CD4-positive, alpha-beta memory T cell (primary cell): ENCODE results near the gene ETV6. TPM values are rescaled to one million over a fixed set of nuclear protein-coding genes. Genes with fewer than 3 reads are reported as not detected.

ENCODE experiments used
- CTCF ChIA-PET: fragments of 350-600 bp; sonication (Branson Sonifier 250); formaldehyde crosslinking; loops from one replicate; lab custom pipeline; 2021; ENCODE audit warnings: inconsistent platforms; ENCODE audit not compliant: partially characterized antibody; lab: Charles Lee
- POLR2A ChIA-PET: fragments of 350-600 bp; sonication (Branson Sonifier 250); formaldehyde crosslinking; loops from one replicate; lab custom pipeline; 2021; ENCODE audit not compliant: partially characterized antibody; lab: Charles Lee
- DNase-seq, 5 donors: peaks; one replicate each; pipeline versions ENCODE4 v3.0.0 to v3.0.0-alpha.2; 2020 to 2022; ENCODE audit warnings: mixed read lengths in 1 of 5
- H3K27ac ChIP-seq: one replicate; pipeline ENCODE4 v1.7.0; 2013; ENCODE audit warnings: low read depth, low read length
- H3K27me3 ChIP-seq: 2 replicates; pipeline ENCODE4 v1.7.0; 2013; ENCODE audit warnings: mild to moderate bottlenecking, low read length, moderate library complexity; ENCODE audit not compliant: insufficient read depth
- H3K36me3 ChIP-seq: 2 replicates; pipeline ENCODE4 v1.7.0; 2013; ENCODE audit warnings: mild to moderate bottlenecking, low read length, moderate library complexity; ENCODE audit not compliant: insufficient read depth
- H3K4me1 ChIP-seq: 2 replicates; pipeline ENCODE4 v1.7.0; 2013; ENCODE audit warnings: mild to moderate bottlenecking, low read length, moderate library complexity; ENCODE audit not compliant: insufficient read depth
- H3K4me3 ChIP-seq, 2 donors: one replicate each; pipeline ENCODE4 v1.7.0; 2013; ENCODE audit warnings: low read length in 2 of 2, mild to moderate bottlenecking in 1 of 2
- H3K9me3 ChIP-seq, 2 donors: one replicate each; pipeline ENCODE4 v1.7.0; 2013; ENCODE audit warnings: low read length in 2 of 2, control low read depth in 1 of 2; ENCODE audit not compliant: control insufficient read depth in 1 of 2
- H3K27ac Mint-ChIP-seq, 7 donors: one replicate each; pipeline ENCODE4 v1.8.0; 2020 to 2021; ENCODE audit warnings: mixed read lengths in 7 of 7, mild to moderate bottlenecking in 6 of 7, inconsistent platforms in 3 of 7, moderate library complexity in 3 of 7
- H3K27me3 Mint-ChIP-seq, 2 donors: one replicate each; pipeline ENCODE4 v1.8.0; 2020 to 2021; ENCODE audit warnings: mixed read lengths in 2 of 2
- H3K36me3 Mint-ChIP-seq, 2 donors: one replicate each; pipeline ENCODE4 v1.8.0; 2020 to 2021; ENCODE audit warnings: mixed read lengths in 2 of 2, inconsistent platforms in 1 of 2, mild to moderate bottlenecking in 1 of 2
- H3K4me1 Mint-ChIP-seq, 4 donors: one replicate each; pipeline ENCODE4 v1.8.0; 2020 to 2021; ENCODE audit warnings: mixed read lengths in 4 of 4, mild to moderate bottlenecking in 1 of 4
- H3K4me3 Mint-ChIP-seq, 8 donors: one replicate each; pipeline ENCODE4 v1.8.0; 2020 to 2021; ENCODE audit warnings: mixed read lengths in 8 of 8, mild to moderate bottlenecking in 7 of 8, moderate library complexity in 6 of 8, inconsistent platforms in 3 of 8
- H3K9me3 Mint-ChIP-seq, 8 donors: one replicate each; pipeline ENCODE4 v1.8.0; 2020 to 2021; ENCODE audit warnings: mixed read lengths in 8 of 8, mild to moderate bottlenecking in 5 of 8, inconsistent platforms in 3 of 8, moderate library complexity in 1 of 8
- intact Hi-C: fragments of 100-400 bp; cut with micrococcal nuclease; formaldehyde crosslinking; loops from one replicate; pipeline ENCODE4 v1.15.1; 2023
- polyA plus RNA-seq, 2 donors: library from polyadenylated mRNA; unstranded; fragments of 300-500 nt; fragmentation: Illumina TruSeq; gene quantifications; one replicate each; pipeline ENCODE4 v1.2.3, GENCODE V29; 2021
- total RNA-seq, 2 experiments: library from RNA; stranded (reverse); gene quantifications; one replicate each; pipeline ENCODE4 v1.2.3, GENCODE V29; 2021

The ETV6 gene
- total and polyA plus RNA-seq, 4 experiments from 2014 or later, result 3.3 to 43.9 (median 25.7) TPM

DNA sequence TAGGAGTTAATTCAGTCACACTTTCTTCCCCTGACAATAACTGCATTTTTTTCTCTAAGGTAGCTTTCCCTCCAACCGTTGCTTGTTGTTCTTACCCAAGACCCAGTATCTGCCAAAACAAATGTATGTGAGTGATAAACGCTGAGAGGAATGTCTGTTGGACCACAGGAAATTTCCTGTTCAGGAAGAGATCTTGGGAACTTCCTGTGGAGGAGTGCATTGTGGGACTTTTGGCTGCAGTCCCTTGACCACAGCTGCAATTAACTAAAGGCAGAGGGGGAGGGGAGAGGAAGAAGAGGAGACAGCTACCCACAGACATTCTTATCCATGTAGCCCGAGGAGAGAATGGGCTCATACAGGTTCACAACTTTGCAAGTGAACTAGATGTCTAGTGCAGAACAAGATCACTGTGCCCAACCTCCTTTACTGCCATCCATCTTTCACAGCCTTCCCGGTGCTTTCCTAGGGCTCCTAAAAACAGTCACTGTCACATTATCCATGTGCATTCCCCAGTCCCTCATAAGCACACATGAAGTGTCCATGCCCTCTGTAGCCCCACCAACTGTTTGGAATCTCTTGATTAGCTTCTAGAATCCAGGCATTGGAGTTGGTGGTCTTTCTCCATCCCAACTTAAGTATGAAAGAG is 149.5 kb downstream of the ETV6 start:
- DNase-seq, result no peak
- no peaks in the 10 kb centered on the region for H3K9me3 ChIP-seq
- intact Hi-C loops, result no loop called here
- POLR2A ChIA-PET, result interaction anchor here (1.1 kb wide), 1 partner anchor 9 kb away, joined by 3 read pairs; no protein-coding TSS in a partner anchor
- no peak overlapping the region for H3K4me3 ChIP-seq
- peaks cover 34% of the 10 kb centered on the region for H3K4me1 ChIP-seq
- Mint-ChIP-seq H3K4me1 (peaks cover 51 to 74% (median 57%) of the 10 kb centered on the region in 4 donors), H3K36me3 (peaks cover 2 to 8% of the 10 kb centered on the region in 2 donors), H3K9me3 (no peaks in the 10 kb centered on the region), H3K4me3 (peak overlapping the region in 6 of 8 donors; percentile 13 to 70 (median 37)), H3K27me3 (no peaks in the 10 kb centered on the region), H3K27ac (peak overlapping the region in 5 of 7 donors; percentile 31 to 62 (median 44))
- no peak overlapping the region for H3K27ac ChIP-seq
- H3K27me3 ChIP-seq, result no peaks in the 10 kb centered on the region
- CTCF ChIA-PET, result no interaction called here
- H3K36me3 ChIP-seq, result no peaks in the 10 kb centered on the region

DNA sequence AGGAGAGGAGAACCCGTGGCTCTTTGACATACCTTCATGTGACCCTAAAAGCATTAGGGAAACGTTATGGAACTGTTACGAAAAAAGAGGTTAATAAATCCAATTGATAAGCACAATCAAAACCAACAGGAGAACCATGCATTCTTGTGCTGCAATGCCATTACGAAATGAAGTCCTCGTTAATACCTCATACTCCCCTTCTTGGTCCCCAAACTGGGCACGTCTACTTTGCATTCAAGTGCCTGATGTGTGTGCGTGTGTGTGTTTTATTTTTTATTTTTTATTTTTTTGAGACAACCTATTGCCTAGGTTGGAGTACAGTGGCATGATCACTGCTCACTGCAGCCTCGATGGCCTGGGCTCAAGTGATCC is 150.0 kb downstream of the ETV6 start:
- H3K4me3 ChIP-seq, result no peak overlapping the region
- H3K27ac ChIP-seq, result no peak overlapping the region
- H3K9me3 ChIP-seq, result no peaks in the 10 kb centered on the region
- H3K27me3 ChIP-seq, result no peaks in the 10 kb centered on the region
- H3K4me1 Mint-ChIP-seq, result peaks cover 52 to 72% (median 62%) of the 10 kb centered on the region in 4 donors
- ChIA-PET POLR2A (no interaction called here), CTCF (interaction anchor here (1.9 kb wide), 1 partner anchor 234 kb away, joined by 6 read pairs; no protein-coding TSS in a partner anchor)
- intact Hi-C loops, result no loop called here
- no peak for DNase-seq
- no peak overlapping the region for H3K4me3 Mint-ChIP-seq
- no peaks in the 10 kb centered on the region for H3K9me3 Mint-ChIP-seq
- no peaks in the 10 kb centered on the region for H3K36me3 ChIP-seq
- H3K4me1 ChIP-seq, result peaks cover 34% of the 10 kb centered on the region
- no peaks in the 10 kb centered on the region for H3K27me3 Mint-ChIP-seq
- H3K36me3 Mint-ChIP-seq, result peaks cover 5 to 13% of the 10 kb centered on the region in 2 donors
- H3K27ac Mint-ChIP-seq, result peak overlapping the region in 1 of 7 donors; percentile 62

DNA sequence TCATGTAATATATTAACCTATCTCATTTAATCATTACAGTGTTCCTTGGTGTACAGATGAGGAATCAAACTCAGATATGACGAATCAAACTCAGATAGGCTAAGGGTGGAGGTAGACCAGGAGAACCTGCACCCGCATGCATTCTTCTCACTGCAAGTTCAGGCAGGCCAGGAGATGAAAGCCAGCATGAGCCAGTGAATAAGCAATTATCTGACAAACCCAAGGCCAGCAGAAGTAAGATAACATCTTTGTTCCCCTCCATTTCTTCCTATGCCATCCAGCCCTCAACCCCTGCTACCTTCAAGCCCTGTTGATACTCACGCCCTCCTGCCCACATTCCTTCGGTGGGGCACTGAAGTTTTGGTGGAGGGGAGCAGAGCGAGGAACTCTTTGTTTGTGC is 152.2 kb downstream of the ETV6 start:
- Histone ChIP-seq H3K9me3 (no peaks in the 10 kb centered on the region), H3K4me1 (peaks cover 31% of the 10 kb centered on the region), H3K4me3 (no peak overlapping the region), H3K27ac (no peak overlapping the region), H3K27me3 (no peaks in the 10 kb centered on the region), H3K36me3 (no peaks in the 10 kb centered on the region)
- ChIA-PET CTCF (interaction anchor here (1.5 to 1.9 kb wide), 2 partner anchors 9 to 232 kb away, joined by 6 read pairs; no protein-coding TSS in a partner anchor), POLR2A (no interaction called here)
- H3K4me1 Mint-ChIP-seq, result peaks cover 49 to 75% (median 65%) of the 10 kb centered on the region in 4 donors
- H3K9me3 Mint-ChIP-seq, result no peaks in the 10 kb centered on the region
- DNase-seq, result no peak
- intact Hi-C loops, result no loop called here
- H3K27me3 Mint-ChIP-seq, result no peaks in the 10 kb centered on the region
- H3K27ac Mint-ChIP-seq, result peak overlapping the region in 1 of 7 donors; percentile 55
- peak overlapping the region in 3 of 8 donors; percentile 38 to 52 (median 51) for H3K4me3 Mint-ChIP-seq
- peaks cover 16 to 19% of the 10 kb centered on the region in 2 donors for H3K36me3 Mint-ChIP-seq

DNA sequence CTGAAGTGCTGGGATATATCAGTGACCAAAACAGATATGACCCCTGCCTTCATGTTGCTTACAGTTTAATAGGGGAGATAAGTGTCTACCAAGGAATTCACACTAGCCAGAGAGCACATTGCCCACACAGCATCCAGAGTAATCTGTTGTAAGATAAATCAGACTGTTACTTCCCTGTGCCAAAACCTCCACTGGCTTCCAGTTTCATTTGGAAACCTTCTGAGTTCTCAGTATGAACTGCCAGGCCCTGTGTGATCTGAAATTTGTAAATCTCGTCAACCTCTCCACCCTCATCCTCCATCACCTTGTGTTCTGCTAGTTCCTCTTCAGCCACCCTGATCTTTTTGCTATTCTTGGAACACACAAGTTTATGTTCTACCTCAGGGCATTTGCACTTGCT is 154.7 kb downstream of the ETV6 start:
- H3K36me3 ChIP-seq, result no peaks in the 10 kb centered on the region
- H3K27ac ChIP-seq, result no peak overlapping the region
- Mint-ChIP-seq H3K9me3 (peaks cover 0 to 3% (median 0%) of the 10 kb centered on the region in 8 donors), H3K27ac (peak overlapping the region in 1 of 7 donors; percentile 23), H3K36me3 (peaks cover 16 to 21% of the 10 kb centered on the region in 2 donors), H3K4me1 (peaks cover 41 to 74% (median 61%) of the 10 kb centered on the region in 4 donors), H3K4me3 (no peak overlapping the region), H3K27me3 (no peaks in the 10 kb centered on the region)
- H3K4me1 ChIP-seq, result peaks cover 26% of the 10 kb centered on the region
- H3K9me3 ChIP-seq, result no peaks in the 10 kb centered on the region
- no peak for DNase-seq
- intact Hi-C loops, result no loop called here
- CTCF ChIA-PET, result no interaction called here
- H3K4me3 ChIP-seq, result no peak overlapping the region
- no peaks in the 10 kb centered on the region for H3K27me3 ChIP-seq
- POLR2A ChIA-PET, result interaction anchor here (1.2 kb wide), 1 partner anchor 8 kb away, joined by 5 read pairs; no protein-coding TSS in a partner anchor

DNA sequence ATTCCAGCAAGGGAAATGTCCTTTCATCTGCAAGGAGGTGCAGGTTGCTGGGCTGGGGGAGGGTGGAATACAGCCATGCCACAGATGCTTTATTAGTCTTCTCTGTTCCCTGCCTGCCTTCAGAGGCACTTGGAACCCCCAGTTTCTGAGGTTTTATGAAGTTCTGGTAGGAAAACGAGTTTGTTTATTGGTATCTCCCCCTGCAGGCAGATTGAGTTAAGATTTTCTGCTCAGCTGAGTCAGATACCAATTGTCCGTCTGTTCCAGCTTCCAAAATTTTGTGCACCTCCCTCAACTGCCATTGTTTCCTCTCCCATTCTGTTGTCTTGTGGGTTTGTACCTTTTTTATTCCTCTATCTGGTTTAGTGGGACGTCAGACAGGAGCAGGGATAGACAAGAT is 155.6 kb downstream of the ETV6 start:
- Histone ChIP-seq H3K4me3 (no peak overlapping the region), H3K27me3 (no peaks in the 10 kb centered on the region), H3K4me1 (peaks cover 21% of the 10 kb centered on the region), H3K9me3 (no peaks in the 10 kb centered on the region), H3K36me3 (no peaks in the 10 kb centered on the region), H3K27ac (no peak overlapping the region)
- peaks cover 16 to 21% of the 10 kb centered on the region in 2 donors for H3K36me3 Mint-ChIP-seq
- H3K4me3 Mint-ChIP-seq, result no peak overlapping the region
- no peak for DNase-seq
- no peaks in the 10 kb centered on the region for H3K27me3 Mint-ChIP-seq
- H3K9me3 Mint-ChIP-seq, result peaks cover 0 to 3% (median 0%) of the 10 kb centered on the region in 8 donors
- CTCF ChIA-PET, result interaction anchor here (1.6 kb wide), 1 partner anchor 33 kb away, joined by 3 read pairs; no protein-coding TSS in a partner anchor
- H3K4me1 Mint-ChIP-seq, result peaks cover 39 to 70% (median 60%) of the 10 kb centered on the region in 4 donors
- POLR2A ChIA-PET, result interaction anchor here (1.2 kb wide), 1 partner anchor 9 kb away, joined by 5 read pairs; no protein-coding TSS in a partner anchor
- intact Hi-C loops, result no loop called here
- H3K27ac Mint-ChIP-seq, result peak overlapping the region in 1 of 7 donors; percentile 20

DNA sequence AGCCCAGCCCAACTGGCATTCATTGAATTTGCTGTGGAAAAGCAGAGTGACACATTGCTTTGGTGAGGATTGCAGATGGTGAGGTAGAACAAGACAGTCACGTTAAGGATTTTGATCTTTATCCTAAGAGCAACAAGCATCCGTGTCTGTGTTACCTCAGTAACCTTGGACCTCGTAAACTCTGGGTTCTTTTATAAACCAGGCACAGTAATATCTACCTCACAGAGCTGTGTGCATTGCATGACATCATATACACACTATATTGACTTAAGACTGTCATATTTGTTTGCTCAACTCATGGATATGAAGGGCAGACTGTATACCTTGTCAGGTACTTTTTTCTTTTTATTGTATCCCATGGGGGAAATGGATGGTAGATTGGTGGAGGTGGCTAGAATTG is 156.2 kb downstream of the ETV6 start:
- intact Hi-C loops, result no loop called here
- Mint-ChIP-seq H3K36me3 (peaks cover 16 to 17% of the 10 kb centered on the region in 2 donors), H3K4me1 (peaks cover 42 to 76% (median 60%) of the 10 kb centered on the region in 4 donors), H3K9me3 (peaks cover 0 to 3% (median 0%) of the 10 kb centered on the region in 8 donors), H3K27ac (peak overlapping the region in 4 of 7 donors; percentile 62 to 71 (median 64)), H3K4me3 (peak overlapping the region in 1 of 8 donors; percentile 13), H3K27me3 (no peaks in the 10 kb centered on the region)
- H3K9me3 ChIP-seq, result no peaks in the 10 kb centered on the region
- ChIA-PET CTCF (interaction anchor here (1.6 kb wide), 1 partner anchor 34 kb away, joined by 3 read pairs; no protein-coding TSS in a partner anchor), POLR2A (no interaction called here)
- no peak overlapping the region for H3K27ac ChIP-seq
- no peaks in the 10 kb centered on the region for H3K36me3 ChIP-seq
- H3K4me1 ChIP-seq, result peaks cover 28% of the 10 kb centered on the region
- DNase-seq, result no peak
- no peaks in the 10 kb centered on the region for H3K27me3 ChIP-seq
- no peak overlapping the region for H3K4me3 ChIP-seq

DNA sequence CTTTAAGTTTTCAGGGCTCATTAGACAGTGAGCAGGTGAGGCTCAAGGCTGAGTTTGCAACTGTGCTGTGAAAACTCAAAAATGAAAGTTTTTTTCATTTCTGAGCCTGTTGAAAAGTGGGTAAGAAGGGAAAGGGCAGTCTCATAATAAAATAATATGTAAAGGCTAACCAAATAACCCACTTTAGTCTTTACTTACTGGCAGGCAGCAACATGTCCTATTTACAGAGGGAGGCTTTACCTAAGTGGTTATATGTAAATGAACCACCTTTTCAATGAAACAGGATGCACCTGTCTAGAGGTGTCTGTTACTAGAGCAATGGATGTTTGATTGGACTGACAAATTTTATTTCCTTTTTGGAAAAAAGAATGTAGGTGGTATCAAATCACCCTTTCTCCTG is 158.0 kb downstream of the ETV6 start:
- Histone ChIP-seq H3K9me3 (no peaks in the 10 kb centered on the region), H3K36me3 (no peaks in the 10 kb centered on the region), H3K4me3 (no peak overlapping the region), H3K27me3 (no peaks in the 10 kb centered on the region), H3K4me1 (peaks cover 38% of the 10 kb centered on the region), H3K27ac (no peak overlapping the region)
- H3K4me1 Mint-ChIP-seq, result peaks cover 46 to 78% (median 66%) of the 10 kb centered on the region in 4 donors
- no peaks in the 10 kb centered on the region for H3K27me3 Mint-ChIP-seq
- POLR2A ChIA-PET, result no interaction called here
- H3K36me3 Mint-ChIP-seq, result peaks cover 16 to 17% of the 10 kb centered on the region in 2 donors
- intact Hi-C loops, result no loop called here
- CTCF ChIA-PET, result no interaction called here
- no peak for DNase-seq
- H3K4me3 Mint-ChIP-seq, result peak overlapping the region in 1 of 8 donors; percentile 33
- peak overlapping the region in 1 of 7 donors; percentile 46 for H3K27ac Mint-ChIP-seq
- H3K9me3 Mint-ChIP-seq, result peaks cover 0 to 3% (median 0%) of the 10 kb centered on the region in 8 donors
